Inferior parietal cortex (tissue), 1 donor: ENCODE data around the gene UGT1A3.
A peak's percentile ranks its signal among the peaks of the same experiment; 100 is the strongest.

Source experiments
- DNase-seq: peaks from one replicate; pipeline ENCODE4 v3.0.0-alpha.2; 2016; ENCODE audit errors: extremely low spot score

Gene UGT1A3

GRCh38 chr2:233795735-233796171 lies 66.9 kb downstream of the UGT1A3 start:
- no peak for DNase-seq

DNA sequence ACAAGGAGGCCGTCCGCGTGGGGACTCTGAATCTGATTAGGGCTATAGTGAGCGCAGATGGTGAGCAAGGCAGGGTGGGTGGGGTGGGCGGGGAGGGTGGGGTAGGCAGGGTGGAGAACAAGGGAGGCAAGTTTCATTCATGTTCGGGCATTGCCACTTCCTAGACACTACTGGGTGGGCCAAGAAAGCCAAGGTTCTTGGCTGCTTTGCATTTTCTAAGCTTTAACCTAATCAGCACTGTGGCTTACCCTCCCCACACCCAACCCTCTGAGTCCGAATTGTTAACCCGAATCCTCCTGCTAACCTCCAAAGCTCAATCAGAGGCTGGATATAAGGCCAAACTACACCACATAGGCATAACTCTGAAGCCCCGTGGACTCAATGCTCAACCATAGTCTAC lies 67.4 kb downstream of the UGT1A3 start:
- DNase-seq = no peak

GRCh38 chr2:233798335-233799086 lies 69.7 kb downstream of the UGT1A3 start:
- no peak for DNase-seq

GRCh38 chr2:233799087-233799665 lies 70.3 kb downstream of the UGT1A3 start:
- DNase-seq = no peak

DNA sequence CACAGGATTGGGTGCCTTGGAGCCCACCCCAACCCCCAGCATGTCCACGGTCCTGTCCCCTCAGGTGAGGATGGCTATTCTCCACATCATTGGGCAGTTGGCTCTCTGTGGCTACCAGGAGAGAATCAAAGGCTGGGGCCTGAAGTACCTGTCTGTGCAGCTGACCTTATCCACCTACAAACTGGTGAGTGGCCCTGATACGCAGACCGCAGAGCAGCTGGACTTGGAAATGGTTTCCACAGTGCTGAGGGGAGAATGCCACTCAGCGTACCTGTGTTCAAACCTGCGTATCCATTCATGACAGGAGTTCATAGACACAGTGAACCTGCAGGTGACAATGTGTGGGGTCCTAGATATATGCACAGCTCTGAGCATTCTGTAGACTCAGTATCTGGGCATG lies 70.9 kb downstream of the UGT1A3 start:
- no peak for DNase-seq

- DNase-seq = no peak
Measured at GRCh38 chr2:233800208-233800607, 71.4 kb downstream of the UGT1A3 start.

- DNase-seq = peak; percentile 17
Measured at GRCh38 chr2:233801357-233802131, 72.7 kb downstream of the UGT1A3 start.

- DNase-seq = no peak
Measured at GRCh38 chr2:233802132-233802815, 73.4 kb downstream of the UGT1A3 start.

GRCh38 chr2:233803292-233803911 lies 74.6 kb downstream of the UGT1A3 start:
- no peak for DNase-seq

- DNase-seq = no peak
Measured at GRCh38 chr2:233803994-233804393, 75.2 kb downstream of the UGT1A3 start.

DNA sequence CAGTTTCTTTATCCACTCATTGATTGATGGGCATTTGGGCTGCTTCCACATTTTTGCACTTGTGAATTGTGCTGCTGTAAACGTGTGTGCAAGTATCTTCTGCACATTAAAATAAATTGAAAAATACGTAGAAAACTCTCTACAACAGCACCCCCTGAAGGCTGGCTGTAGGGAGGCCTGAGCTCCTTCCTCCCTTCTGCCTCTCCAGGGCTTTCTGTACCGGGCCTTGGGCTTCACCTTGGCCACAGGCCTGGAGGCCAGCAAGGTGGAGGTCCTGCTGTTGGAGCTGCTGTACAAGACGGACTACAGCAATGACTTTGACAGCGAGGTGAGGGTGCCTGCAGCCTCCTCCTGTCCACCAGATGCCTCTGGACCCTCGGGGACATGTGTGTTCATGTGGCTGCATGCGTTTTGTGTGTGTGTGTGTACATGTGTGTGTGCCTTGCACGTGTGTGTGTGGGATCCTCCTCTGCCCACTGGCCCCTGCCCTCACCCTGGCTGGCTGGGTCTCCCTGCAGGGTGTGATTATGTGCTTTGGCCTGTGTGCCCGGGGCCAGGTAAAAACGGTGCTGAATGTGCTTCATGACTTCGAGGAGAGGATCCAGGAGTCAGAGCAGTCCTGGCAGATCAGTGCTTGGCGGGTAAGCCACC lies 78.5 kb downstream of the UGT1A3 start:
- no peak for DNase-seq

DNA sequence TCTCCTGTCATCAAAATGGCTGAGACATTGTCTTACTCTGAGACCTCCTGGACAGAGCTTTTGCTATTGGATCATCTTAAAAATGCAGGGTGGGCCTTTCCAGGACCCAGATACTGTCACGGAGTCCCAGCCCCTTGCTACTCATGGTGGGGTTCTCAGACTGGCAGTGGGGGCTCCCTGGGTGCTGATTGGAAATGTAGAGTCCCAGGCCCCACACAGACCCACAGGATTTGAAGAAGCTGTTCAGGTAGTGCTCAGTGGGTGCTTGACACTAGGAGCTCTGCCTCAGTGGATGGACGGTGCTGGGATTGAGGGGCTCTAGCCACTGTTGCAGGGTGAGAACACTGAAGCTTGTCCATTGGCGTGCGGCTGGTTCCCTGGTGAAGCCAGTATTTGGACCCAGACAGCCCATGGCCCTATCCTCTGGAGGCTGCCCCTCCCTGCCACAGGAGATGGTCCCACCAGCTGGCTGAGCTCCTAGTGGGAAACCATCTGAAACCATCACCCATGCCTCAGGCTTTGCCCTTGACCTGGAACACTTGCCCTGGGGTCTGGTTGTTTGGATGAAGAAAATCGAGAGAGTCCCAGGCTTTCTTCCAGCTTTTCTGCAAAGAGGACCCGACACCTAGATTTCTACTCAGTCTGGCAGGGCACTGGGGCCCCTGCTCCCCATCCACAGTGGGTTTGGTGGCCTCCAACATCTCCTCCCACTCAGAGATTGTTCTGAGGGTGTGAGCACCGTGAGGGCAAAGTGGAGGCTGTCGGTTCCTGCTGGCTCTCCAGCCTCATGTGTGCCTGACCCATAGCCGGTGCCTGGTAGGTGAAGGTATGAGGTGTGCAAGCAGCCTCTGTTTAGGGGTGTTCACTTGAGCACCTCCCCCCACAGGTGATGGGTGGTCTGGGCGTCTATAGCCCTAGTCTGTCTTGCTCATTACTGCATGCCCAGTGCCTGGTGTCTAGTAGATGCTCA lies 79.4 kb downstream of the UGT1A3 start:
- DNase-seq = no peak

DNA sequence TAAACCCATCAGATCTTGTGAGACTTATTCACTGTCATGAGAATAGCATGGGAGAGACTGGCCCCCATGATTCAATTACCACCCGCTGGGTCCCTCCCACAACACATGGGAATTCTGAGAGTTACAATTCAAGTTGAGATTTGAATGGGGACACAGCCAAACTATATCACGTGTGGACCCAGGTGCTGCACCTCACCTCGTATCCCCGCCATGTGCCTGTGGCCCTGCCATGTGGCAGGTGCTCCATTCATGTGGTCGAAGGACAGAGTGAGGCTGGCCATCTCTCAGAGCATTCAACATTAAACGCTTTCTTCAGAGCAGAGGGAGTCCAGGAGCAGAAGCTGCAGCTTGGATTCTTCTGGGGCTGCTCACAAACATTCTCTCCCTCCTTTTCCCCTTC lies 81.5 kb downstream of the UGT1A3 start:
- DNase-seq = no peak

- DNase-seq = no peak
Measured at GRCh38 chr2:233811087-233811486, 82.2 kb downstream of the UGT1A3 start.

DNA sequence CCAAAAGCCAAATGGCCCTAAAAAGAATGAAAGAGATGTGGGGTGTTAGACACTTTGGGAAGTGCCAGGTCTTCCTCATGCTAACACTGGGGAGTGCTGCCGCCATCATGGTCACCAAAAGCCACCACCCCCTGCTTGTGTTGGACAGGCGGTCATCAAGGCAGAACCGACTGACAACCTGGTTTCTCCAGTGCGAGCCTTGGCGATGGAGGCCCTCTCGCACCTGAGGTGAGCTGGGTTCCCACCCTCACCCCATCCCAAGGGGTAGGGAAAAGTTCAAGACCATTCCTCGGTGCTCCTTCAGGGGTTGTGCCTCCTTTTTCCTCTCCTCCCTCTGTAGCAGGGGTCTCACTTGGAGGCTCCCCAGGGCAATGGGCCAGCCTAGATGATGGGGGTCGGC lies 82.9 kb downstream of the UGT1A3 start:
- no peak for DNase-seq

DNA sequence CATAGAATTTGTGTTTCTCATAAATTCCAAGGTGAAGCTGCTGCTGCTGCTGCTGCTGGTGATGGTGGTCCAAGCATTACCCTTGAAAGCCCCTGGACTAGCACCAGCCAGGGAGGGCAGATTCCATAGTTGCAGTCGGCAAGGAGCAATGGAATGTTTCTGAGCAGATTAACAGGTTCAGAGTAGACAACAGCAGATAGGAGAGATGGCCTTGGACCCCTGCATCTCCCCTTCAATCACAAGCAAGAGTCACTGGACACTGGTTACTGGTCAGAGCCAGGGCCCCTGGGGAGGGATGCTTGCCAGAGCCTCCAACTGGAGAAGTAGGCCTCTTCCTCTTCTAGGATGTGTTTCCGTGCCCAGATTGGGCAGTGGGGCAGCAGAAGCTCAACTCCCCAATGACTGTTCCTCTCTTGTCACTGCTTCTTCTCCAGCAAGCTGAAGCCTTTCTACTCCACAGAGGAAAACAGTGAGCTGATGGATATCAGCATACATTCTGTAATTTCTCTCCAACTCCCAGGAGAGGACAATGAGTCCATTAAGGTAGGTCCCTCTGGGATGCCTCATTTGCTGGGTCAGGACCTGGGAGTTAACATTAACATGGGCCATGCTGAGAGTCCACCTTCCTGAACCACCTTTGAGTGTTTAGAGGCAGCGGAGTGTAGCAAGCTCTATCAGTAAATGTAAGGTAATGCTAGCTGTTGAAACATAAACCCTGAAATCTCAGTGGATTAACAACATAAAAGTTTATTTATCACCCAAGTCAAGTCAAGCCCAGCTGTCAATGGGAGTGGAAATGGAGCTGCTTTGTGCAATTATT lies 84.6 kb downstream of the UGT1A3 start:
- DNase-seq = no peak

DNA sequence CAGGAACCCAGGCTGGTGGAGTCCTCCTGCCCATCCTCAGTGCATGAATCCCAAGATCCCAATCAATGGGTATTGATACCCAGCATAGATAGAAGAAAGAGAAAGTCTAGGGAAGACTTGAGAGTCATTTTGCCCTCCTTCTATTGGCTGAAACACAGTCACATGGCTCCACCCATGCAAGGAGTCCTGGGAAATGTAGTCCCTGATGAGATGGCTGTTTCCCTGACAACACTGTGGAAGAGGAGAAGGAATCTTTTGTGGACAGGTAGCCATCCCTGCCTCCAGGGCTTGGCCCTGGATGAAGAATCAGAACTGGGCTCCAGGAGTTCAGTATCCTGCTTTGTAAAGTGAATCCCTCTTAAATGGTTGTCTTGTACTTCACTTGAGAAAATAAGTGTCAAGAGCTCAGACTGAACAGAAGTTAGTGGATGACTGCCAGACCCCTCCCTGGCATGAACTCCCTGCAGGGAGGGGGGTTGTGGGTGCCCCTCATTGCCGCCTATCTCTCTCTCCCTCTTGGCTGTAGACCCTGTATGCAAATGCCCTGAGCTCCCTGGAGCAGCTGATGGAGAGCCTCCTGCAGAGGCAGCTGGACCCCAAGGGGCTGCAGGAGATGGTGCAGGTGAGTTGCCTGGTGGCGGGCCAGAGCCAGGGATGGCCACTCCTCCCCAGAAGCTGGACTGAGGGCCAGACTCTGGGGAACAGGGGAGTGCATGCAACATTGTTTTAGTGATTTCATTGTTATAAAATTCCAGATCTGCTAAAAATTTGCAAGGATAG lies 85.4 kb downstream of the UGT1A3 start:
- no peak for DNase-seq

DNA sequence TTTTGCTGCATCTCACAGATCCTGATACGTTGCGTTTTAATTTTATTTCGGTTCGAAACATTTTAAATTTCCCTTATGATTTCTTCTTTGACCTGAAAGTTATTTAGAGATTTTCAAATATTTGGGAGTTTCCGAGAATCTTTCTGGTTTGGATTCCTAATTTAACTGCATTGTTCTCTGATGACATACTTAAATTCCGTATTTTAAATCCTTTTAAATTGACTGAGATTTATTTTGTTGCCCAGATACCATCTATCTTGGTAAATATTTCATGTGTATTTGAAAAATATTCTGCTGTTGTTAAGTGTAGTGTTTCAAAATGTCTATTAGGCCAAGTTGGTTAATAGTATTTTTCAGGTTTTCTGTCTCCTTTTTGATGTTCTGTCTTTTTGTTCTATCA lies 87.0 kb downstream of the UGT1A3 start:
- no peak for DNase-seq
